ENCODE results near the gene POLR3E. TPM values are rescaled to one million over a fixed set of nuclear protein-coding genes. Genes with fewer than 3 reads are reported as not detected.
"Not testable (repeated sequence)": the region's sequence is repeated elsewhere in the genome, so short reads cannot be mapped to it uniquely, and the experiment has no call there.

POLR3E gene
- total RNA-seq, 2 experiments from 2014 or later = 108 to 113 TPM

DNA sequence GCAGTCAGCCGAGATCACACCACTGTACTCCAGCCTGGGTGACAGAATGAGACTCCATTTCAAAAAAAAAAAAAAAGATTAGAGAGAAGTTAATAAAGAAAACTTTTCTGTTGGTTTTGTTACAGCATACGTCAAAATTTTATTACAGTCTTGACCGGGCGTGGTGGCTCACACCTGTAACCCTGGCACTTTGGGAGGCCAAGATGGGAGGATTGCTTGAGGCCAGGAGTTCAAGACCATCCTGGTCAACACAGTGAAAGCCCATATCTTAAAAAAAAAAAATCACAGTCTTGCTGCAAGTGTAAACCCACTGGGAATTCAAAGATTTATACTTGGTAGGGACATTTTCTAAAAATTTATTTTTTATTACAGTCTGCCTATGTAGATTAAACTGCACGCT lies 6.2 kb upstream of the POLR3E start:
- ChIA-PET CTCF (no interaction called here), POLR2A (no interaction called here)

DNA sequence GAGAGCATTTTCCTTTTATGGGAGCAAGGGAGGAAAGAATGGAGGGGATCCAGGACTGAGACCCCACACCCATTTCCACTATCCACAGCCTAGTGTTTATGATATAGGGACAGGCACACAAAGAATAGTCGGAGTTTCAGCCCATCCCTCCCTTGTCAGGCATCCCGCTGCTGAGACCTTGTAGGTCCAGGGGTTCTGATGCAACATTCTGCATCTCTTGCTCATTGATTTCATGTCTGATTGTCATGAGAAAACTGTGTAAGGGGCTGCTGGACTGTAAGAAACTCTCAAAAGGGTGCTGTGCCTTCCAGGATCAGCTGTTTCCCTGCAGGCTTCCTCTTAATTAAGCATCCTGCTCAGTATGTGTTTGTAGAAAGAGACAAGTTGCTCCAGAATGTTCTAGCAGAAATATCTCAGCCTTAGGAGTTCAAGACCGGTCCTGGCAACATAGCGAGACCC lies 5.3 kb upstream of the POLR3E start:
- ChIA-PET POLR2A (no interaction called here), CTCF (interaction anchor here (0.7 kb wide), 1 partner anchor 302 kb away, joined by 3 read pairs; no protein-coding TSS in a partner anchor)

DNA sequence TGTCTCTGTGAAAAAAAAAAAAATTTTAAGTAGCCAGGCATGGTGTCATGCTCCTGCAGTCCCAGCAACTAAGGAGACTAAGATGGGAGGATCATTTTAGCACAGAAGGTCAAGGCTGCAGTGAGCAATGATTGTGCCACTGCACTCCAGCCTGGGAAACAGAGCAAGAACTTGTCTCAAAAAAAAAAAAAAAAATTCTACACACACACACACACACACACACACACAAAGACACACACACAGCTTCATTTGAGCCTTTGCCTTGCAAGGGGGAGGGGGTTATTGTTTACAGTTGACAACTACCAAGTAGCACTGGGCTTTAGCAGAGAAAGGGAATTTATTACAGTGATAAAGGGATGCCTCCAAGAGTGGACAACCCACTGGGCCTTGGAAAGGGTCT lies 4.9 kb upstream of the POLR3E start:
- POLR2A ChIA-PET = no interaction called here
- CTCF ChIA-PET = interaction anchor here (0.7 kb wide), 1 partner anchor 303 kb away, joined by 3 read pairs; no protein-coding TSS in a partner anchor

GRCh38 chr16:22293137-22294106 lies 3.8 kb upstream of the POLR3E start:
- POLR2A ChIA-PET = no interaction called here
- CTCF ChIA-PET = no interaction called here

DNA sequence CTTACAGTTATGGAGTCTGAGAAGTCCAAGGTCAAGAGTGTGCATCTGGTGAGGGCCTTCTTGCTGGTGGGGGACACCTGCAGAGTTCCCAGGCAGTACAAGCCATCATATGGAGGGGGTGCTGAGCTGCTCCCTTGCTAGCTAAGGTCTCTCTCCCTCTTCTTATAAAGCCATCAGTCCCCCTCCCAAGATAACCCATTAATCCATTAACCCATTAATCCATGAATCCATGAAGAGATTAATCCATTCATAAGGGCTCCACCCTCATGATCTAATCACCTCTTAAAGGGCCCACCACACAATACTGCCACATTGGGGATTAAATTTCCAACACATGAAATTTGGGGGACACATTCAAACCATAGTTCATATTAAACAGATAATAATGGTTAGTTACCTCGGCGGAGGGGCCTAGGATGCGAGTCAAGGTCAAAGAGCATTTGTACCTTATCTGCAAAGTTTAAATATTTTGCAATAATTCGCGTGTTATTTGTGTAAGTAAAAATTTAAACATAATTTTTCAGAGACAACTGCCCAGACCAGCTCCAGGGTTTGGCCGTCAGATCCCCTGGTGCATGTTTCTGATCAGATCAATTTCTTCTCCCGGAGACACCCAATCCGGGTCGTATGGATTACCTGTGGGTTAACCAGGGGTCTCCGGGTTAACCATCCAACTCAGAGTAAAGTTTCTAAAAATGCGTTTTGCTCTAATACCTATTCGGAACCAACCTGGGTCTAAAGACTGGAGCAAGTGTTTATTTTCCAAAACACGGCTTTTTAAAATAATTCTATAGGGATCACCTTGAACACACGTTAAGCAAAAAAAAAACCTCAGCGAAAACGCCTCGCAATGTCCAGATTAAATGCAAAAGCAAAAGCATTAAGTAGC lies 740 bp upstream of the POLR3E start:
- POLR2A ChIA-PET = interaction anchor here (1.6 kb wide), 1 partner anchor 90 kb away, joined by 9 read pairs; the partner anchor contains the start of gene EEF2K
- CTCF ChIA-PET = interaction anchor here (0.6 to 6.1 kb wide), 9 partner anchors 31 to 254 kb away, joined by 3 to 67 read pairs (median 6); partner anchors contain the start of gene EEF2K

GRCh38 chr16:22297871-22298733 lies 893 bp downstream of the POLR3E start:
- CTCF ChIA-PET = interaction anchor here (0.6 to 6.1 kb wide), 9 partner anchors 8 to 1122 kb away, joined by 3 to 67 read pairs (median 6); partner anchors contain the start of gene EEF2K
- POLR2A ChIA-PET = interaction anchor here (1.0 to 1.6 kb wide), 3 partner anchors 92 to 107 kb away, joined by 4 to 9 read pairs (median 4); partner anchors contain the start of gene EEF2K

DNA sequence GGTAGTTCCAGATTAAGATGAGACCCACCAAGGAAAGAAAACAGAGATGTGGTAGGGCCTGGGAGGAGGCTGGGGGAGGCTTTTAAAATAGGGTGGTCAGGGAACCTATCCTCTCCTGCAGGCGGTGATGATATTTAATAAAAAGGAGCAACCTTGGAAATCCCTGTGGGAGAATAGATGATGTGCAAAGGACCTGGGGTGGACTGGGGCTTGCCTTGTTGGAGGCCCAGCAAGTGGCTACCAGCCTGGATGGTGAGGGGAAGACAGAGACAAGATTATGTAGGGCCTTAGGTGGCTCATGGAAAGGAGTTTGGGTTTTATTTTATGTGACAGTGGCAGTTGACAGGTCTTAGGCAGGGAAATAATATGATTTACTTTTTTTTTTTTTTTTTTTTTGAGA lies 1.8 kb downstream of the POLR3E start:
- POLR2A ChIA-PET = interaction anchor here (1.4 kb wide), 1 partner anchor 108 kb away, joined by 4 read pairs; no protein-coding TSS in a partner anchor
- CTCF ChIA-PET = interaction anchor here (0.6 to 6.1 kb wide), 5 partner anchors 33 to 107 kb away, joined by 3 to 67 read pairs (median 20); partner anchors contain the start of gene EEF2K

DNA sequence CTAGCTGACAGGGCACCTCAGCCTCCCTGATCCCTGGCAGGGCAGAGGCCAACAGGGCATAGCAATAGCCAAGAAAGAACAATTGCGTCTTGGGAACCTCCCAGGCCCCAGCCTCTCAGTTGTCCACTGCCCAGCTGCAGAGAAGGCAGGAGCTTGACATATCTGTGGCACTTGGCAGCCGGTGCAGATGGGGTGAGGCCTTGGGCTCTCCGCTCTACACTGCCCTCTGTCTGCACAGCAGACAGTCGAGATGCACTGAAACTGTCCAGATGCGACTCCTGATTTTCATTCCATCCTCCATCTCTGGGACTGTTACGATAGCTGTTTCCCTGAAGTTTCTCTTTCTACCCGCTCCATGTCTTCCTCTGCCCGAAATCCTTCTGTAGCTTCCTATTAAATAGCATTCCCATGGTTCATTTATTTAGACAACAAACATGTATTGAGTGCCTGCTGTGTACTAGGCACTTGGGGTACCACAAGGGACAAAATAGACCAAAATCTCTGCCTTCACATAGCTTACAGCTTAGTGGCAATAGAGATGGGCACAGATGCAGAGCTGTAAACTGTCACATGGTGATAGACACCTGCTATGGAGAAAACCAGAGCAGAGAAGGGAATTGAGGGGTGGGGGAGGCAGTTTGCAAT lies 3.3 kb downstream of the POLR3E start:
- ChIA-PET POLR2A (interaction anchor here (0.6 to 1.2 kb wide), 3 partner anchors 39 to 109 kb away, joined by 3 to 4 read pairs (median 3); no protein-coding TSS in a partner anchor), CTCF (interaction anchor here (0.5 to 6.1 kb wide), 14 partner anchors 9 to 881 kb away, joined by 3 to 67 read pairs (median 4); partner anchors contain the start of gene EEF2K)

GRCh38 chr16:22301423-22301822 lies 4.2 kb downstream of the POLR3E start:
- CTCF ChIA-PET = interaction anchor here (1.2 to 6.1 kb wide), 4 partner anchors 8 to 105 kb away, joined by 5 to 67 read pairs (median 15); partner anchors contain the start of gene EEF2K
- POLR2A ChIA-PET = not testable (repeated sequence)

- CTCF ChIA-PET = interaction anchor here (3.5 kb wide), 1 partner anchor 106 kb away, joined by 24 read pairs; no protein-coding TSS in a partner anchor
- POLR2A ChIA-PET = no interaction called here
Measured at GRCh38 chr16:22302776-22303363, 5.7 kb downstream of the POLR3E start.

- CTCF ChIA-PET = interaction anchor here (1.2 kb wide), 1 partner anchor 15 kb away, joined by 3 read pairs; no protein-coding TSS in a partner anchor
- POLR2A ChIA-PET = interaction anchor here (0.5 to 0.6 kb wide), 2 partner anchors 292 to 1390 kb away, joined by 3 to 4 read pairs; no protein-coding TSS in a partner anchor
Measured at GRCh38 chr16:22304411-22304810, 7.2 kb downstream of the POLR3E start.

DNA sequence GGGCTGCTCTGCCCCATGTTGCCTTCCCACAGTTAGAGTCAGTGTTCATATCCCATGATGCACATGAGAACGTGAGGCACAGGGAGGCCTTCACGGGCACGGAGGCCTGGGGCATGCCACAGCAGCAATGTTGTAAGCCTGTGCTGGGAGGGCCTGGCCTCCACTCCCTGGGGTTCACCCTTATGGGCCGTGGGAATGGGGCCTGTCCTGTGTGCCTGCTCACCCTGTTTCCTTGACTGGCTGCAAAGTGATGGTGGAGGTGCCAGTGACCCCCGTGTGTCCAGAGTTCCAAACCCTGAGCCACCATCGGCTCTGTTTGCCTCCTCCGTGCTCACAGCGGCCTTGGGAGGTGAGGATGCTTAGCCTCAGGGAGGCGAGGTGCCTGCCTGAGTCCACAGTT lies 9.6 kb downstream of the POLR3E start:
- ChIA-PET POLR2A (no interaction called here), CTCF (interaction anchor here (1.1 to 1.9 kb wide), 2 partner anchors 12 to 14 kb away, joined by 3 to 5 read pairs; no protein-coding TSS in a partner anchor)

DNA sequence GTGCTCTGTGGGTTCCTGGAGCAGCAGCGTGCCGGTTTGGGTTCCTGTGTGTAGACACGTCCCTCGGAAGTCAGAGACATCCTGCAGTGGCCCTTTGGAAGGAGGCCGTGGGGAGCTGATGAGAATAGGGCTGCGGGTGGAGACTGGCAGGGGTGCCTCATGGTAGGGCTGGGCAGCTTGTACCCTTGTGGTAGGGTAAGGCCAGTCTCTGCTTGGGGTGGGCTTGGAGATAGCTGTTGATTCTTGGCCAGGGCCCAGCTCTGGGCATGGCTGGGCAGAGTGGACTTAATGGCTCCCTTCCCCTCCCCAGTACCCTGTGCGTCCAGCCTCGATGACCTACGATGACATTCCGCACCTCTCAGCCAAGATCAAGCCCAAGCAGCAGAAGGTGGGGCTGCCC lies 10.6 kb downstream of the POLR3E start:
- POLR2A ChIA-PET = no interaction called here
- CTCF ChIA-PET = interaction anchor here (1.1 to 1.9 kb wide), 2 partner anchors 11 to 13 kb away, joined by 3 to 5 read pairs; no protein-coding TSS in a partner anchor

GRCh38 chr16:22308824-22309520 lies 11.8 kb downstream of the POLR3E start:
- ChIA-PET POLR2A (no interaction called here), CTCF (interaction anchor here (0.8 to 1.9 kb wide), 4 partner anchors 8 to 12 kb away, joined by 4 to 6 read pairs (median 4); no protein-coding TSS in a partner anchor)

DNA sequence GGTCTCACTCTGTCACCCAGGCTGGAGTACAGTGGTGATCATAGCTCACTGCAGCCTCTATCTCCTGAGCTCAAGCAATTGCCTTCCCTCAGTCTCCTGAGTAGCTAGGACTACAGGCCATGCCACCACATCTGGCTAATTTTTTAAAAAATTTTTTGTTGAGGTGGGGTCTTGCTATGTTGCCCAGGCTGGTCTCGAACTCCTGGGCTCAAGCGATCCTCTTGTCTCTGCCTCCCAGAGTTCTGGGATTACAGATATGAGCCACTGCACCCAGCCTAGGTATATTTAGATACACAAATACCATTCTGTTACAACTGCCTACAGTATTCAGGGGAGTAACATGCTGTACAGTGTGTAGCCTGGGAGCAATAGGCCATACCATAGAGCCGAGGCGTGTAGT lies 14.3 kb downstream of the POLR3E start:
- POLR2A ChIA-PET = no interaction called here
- CTCF ChIA-PET = interaction anchor here (1.4 kb wide), 1 partner anchor 10 kb away, joined by 5 read pairs; no protein-coding TSS in a partner anchor

Measured in activated CD8-positive, alpha-beta memory T cell treated with anti-CD3 and anti-CD28 coated beads for 36 hours (primary cell).